RPMI8226 (cell line): ENCODE measurements around the gene LRRC30.
A peak's percentile ranks its signal among the peaks of the same experiment; 100 is the strongest.

Experiments used
- DNase-seq: peaks from one replicate; pipeline ENCODE4 v3.0.0-alpha.2; 2015

Gene LRRC30

GRCh38 chr18:7242926-7243325, 12.0 kb downstream of the LRRC30 start:
- no peak for DNase-seq

- DNase-seq, result no peak
Observed at GRCh38 chr18:7248877-7249276, 18.0 kb downstream of the LRRC30 start.

- DNase-seq, result no peak
Observed at GRCh38 chr18:7254163-7254562, 23.3 kb downstream of the LRRC30 start.

GRCh38 chr18:7255054-7255453, 24.2 kb downstream of the LRRC30 start:
- no peak for DNase-seq

GRCh38 chr18:7255643-7256042, 24.8 kb downstream of the LRRC30 start:
- DNase-seq, result no peak

GRCh38 chr18:7256618-7257425, 25.9 kb downstream of the LRRC30 start:
- DNase-seq, result no peak

GRCh38 chr18:7257426-7257740, 26.5 kb downstream of the LRRC30 start:
- no peak for DNase-seq

- DNase-seq, result no peak
Observed at GRCh38 chr18:7259475-7259874, 28.6 kb downstream of the LRRC30 start.

- no peak for DNase-seq
Observed at GRCh38 chr18:7261199-7261598, 30.3 kb downstream of the LRRC30 start.

GRCh38 chr18:7267973-7268372, 37.1 kb downstream of the LRRC30 start:
- DNase-seq, result no peak

- no peak for DNase-seq
Observed at GRCh38 chr18:7269942-7270341, 39.1 kb downstream of the LRRC30 start.

- peak; percentile 58 for DNase-seq
Observed at GRCh38 chr18:7272311-7273049, 41.6 kb downstream of the LRRC30 start.

GRCh38 chr18:7273301-7273921, 42.5 kb downstream of the LRRC30 start:
- no peak for DNase-seq

GRCh38 chr18:7281579-7281978, 50.7 kb downstream of the LRRC30 start:
- no peak for DNase-seq
